WERI-Rb-1 (cell line): ENCODE results near the gene DGKQ.

Experiments used
- DNase-seq: peaks from one replicate; pipeline ENCODE4 v3.0.0-alpha.2; 2020
- H3K27ac ChIP-seq: fragments of 250-450 bp; sonication (Bioruptor Pico); 2 replicates; pipeline ENCODE4 v1.5.1; 2020; ENCODE audit warnings: mild to moderate bottlenecking, moderate library complexity
- H3K27me3 ChIP-seq: fragments of 250-450 bp; sonication (Bioruptor Pico); 2 replicates; pipeline ENCODE4 v1.5.1; 2021; ENCODE audit warnings: mild to moderate bottlenecking, low read depth, moderate library complexity; ENCODE audit not compliant: insufficient read depth, severe bottlenecking
- H3K36me3 ChIP-seq: fragments of 250-450 bp; sonication (Bioruptor Pico); 2 replicates; pipeline ENCODE4 v1.5.1; 2020; ENCODE audit warnings: mild to moderate bottlenecking, moderate library complexity
- H3K4me3 ChIP-seq: 2 replicates; pipeline ENCODE4 v1.5.1; 2011; ENCODE audit warnings: low read depth, mild to moderate bottlenecking, control low read depth, low read length
- H3K9me3 ChIP-seq: fragments of 250-450 bp; sonication (Bioruptor Pico); 2 replicates; pipeline ENCODE4 v1.5.1; 2021; ENCODE audit warnings: mild to moderate bottlenecking, moderate library complexity; ENCODE audit not compliant: severe bottlenecking
- CTCF ChIP-seq: IDR thresholded peaks from 2 replicates; pipeline ENCODE4 v1.5.1; 2011; ENCODE audit warnings: low read depth, mild to moderate bottlenecking, control low read depth, inconsistent platforms, low read length

The DGKQ gene

GRCh38 chr4:961351-962230 is 11.8 kb downstream of the DGKQ start:
- Histone ChIP-seq H3K36me3 (peaks cover 9% of the 10 kb centered on the region; the same call in 1 of the 2 replicates), H3K27ac (no peak overlapping the region), H3K27me3 (no peaks in the 10 kb centered on the region), H3K9me3 (no peaks in the 10 kb centered on the region), H3K4me3 (no peak overlapping the region)
- no peak for DNase-seq
- 0 out of 2 replicates have a peak, but pooled peaks have one; percentile 16 for TF ChIP-seq CTCF

GRCh38 chr4:960636-961350 is 12.6 kb downstream of the DGKQ start:
- no peak overlapping the region for H3K4me3 ChIP-seq
- H3K27me3 ChIP-seq = no peaks in the 10 kb centered on the region
- TF ChIP-seq CTCF = no peak
- peaks cover 9% of the 10 kb centered on the region; the same call in 1 of the 2 replicates for H3K36me3 ChIP-seq
- no peaks in the 10 kb centered on the region for H3K9me3 ChIP-seq
- peak; percentile 6 for DNase-seq
- H3K27ac ChIP-seq = no peak overlapping the region

GRCh38 chr4:960140-960635 is 13.2 kb downstream of the DGKQ start:
- Histone ChIP-seq H3K4me3 (no peak overlapping the region), H3K27me3 (no peaks in the 10 kb centered on the region), H3K36me3 (peaks cover 9% of the 10 kb centered on the region; the same call in 1 of the 2 replicates), H3K9me3 (no peaks in the 10 kb centered on the region), H3K27ac (no peak overlapping the region)
- TF ChIP-seq CTCF = no peak
- no peak for DNase-seq

- no peak for TF ChIP-seq CTCF
- Histone ChIP-seq H3K9me3 (no peaks in the 10 kb centered on the region), H3K27ac (no peak overlapping the region), H3K36me3 (peaks cover 11% of the 10 kb centered on the region), H3K27me3 (no peaks in the 10 kb centered on the region), H3K4me3 (no peak overlapping the region)
- no peak for DNase-seq
Measured at GRCh38 chr4:959338-960139, 13.8 kb downstream of the DGKQ start.

GRCh38 chr4:958696-959337 is 14.6 kb downstream of the DGKQ start:
- TF ChIP-seq CTCF = no peak
- H3K27ac ChIP-seq = no peak overlapping the region
- no peak overlapping the region for H3K4me3 ChIP-seq
- H3K9me3 ChIP-seq = no peaks in the 10 kb centered on the region
- peaks cover 13% of the 10 kb centered on the region for H3K36me3 ChIP-seq
- no peaks in the 10 kb centered on the region for H3K27me3 ChIP-seq
- peak; percentile 7 for DNase-seq
